ENCODE data around the gene RASL11A.
"Not testable (repeated sequence)": the region's sequence is repeated elsewhere in the genome, so short reads cannot be mapped to it uniquely, and the experiment has no call there.

RASL11A gene

DNA sequence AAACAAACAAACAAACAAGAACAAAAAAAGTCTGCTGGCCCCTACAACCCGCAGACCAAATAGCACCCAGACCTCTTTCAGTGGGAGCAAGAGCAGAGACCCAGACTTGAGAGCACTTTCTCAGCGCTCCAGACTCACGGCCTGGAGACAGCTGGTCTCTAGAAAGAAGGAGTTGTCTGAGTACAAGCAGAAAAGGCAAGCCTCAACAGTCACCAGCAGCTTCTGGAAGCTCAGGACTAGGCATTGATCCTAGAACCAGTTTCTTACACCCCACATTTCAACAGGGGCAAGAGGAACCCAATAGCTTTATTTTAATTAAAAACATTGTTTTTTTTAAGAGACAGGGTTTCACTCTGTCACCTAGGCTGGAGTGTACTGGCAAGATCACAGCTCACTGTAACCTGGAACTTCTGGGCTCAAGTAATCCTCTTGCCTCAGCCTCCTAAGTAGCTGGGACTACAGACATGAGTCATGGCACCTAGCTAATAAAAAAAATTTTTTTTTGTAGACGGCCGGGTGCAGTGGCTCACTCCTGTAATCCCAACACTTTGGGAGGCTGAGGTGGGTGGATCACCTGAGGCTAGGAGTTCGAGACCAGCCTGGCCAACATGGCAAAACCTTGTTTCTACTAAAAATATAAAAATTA lies 30.4 kb downstream of the RASL11A start:
- no peak for DNase-seq

GRCh38 chr13:27302643-27303262 lies 32.1 kb downstream of the RASL11A start:
- no peak for DNase-seq

- DNase-seq: no peak
These were observed 33.5 kb downstream of the RASL11A start for GRCh38 chr13:27304099-27304498.

- no peak for DNase-seq
These were observed 34.0 kb downstream of the RASL11A start for GRCh38 chr13:27304611-27305010.

GRCh38 chr13:27306364-27306763 lies 35.7 kb downstream of the RASL11A start:
- DNase-seq: no peak

DNA sequence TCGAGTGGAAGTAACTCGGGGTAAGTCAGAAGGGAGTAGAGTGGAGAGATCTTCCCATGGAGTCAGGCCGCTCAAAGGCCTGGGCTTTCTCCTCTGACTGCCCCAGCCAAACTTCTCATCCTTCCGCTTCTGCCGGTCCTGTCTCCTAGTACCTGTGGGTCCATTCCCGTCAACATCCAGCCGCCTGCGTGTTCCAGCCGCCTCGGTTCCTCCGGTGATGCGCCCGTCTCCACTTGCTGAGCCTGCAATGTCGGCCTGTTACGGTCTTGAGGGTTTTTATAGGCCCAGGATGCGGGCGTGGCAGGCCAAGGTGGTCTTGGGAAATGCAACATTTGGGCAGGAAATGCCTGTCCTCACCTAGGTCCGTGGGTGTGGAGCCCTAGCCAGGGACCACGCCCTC lies 38.3 kb downstream of the RASL11A start:
- no peak for DNase-seq

DNA sequence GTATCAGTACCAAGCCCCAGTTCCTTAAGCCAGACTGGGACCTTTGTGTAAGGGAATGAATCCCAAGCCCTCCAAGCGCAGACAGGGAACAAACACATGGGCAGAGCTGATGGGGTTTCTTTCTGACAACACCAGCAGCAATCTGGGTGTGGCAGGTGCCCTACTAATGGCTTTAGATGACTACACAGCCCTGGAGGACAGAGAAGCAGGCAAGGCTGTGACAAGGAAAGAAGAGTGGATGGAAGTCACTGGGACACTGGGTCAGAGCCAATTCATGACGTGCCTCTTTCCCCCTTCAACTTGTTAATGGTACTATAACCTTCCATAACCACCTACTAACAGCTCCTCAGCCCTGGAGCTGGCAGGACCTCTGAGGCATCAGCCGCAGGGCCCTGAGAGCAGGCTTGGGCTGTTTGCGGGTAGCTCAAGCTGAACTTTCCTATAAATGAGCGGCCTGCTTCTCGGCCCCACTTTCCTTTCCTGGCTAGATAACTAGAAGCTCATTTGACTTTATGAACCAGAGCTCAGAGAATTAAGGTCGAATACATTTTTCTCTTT lies 38.9 kb downstream of the RASL11A start:
- no peak for DNase-seq

- DNase-seq: no peak
These were observed 39.5 kb downstream of the RASL11A start for GRCh38 chr13:27309967-27310598.

DNA sequence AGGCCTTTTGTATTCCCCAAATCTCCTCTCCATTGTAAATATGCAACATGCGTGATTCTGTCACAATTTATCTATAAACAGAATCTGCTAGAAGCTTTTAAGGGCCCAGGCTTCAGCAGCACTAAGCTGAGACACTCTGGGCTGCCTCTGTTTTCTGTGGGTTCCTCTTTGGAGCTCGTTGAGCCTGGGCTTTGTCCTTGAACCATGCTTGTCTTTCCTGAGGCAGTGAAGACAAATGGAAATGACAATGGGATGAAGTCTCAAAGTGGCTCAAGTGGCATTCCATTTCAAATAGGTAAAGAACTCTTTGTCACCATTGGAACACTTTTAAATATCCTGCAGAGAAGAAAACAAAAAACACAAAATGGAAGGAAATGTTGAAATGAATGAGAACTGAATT lies 40.3 kb downstream of the RASL11A start:
- no peak for DNase-seq

DNA sequence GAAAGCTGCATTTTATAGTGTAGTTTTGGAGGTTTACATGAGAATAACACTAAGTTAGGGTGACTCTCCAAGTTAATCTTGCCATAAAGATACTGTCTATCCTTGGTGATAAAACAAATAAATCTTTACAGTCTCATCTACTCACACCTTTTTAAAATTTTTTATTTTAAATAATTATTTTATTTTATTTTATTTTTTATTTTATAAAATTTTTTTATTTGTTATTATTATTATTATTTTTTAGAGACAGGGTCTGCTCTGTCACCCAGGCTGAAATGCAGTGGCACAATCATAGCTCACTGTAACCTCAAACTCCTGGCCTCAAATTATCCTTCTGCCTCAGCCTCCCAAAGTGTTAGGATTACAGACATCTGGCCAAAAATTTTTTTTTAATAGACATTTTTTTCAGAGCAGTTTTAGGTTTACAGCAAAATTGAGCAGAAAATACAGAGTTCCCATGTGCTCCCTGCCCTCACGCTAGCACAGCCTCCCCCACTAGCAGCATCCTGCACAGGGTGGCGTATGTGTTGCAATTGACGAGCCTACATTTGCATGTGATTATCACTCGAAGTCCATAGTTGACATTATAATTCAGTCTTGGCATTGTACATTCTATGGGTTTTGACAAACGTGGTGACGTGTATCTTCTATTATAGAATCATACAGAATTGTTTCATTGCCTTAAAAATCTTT lies 41.0 kb downstream of the RASL11A start:
- DNase-seq: no peak

DNA sequence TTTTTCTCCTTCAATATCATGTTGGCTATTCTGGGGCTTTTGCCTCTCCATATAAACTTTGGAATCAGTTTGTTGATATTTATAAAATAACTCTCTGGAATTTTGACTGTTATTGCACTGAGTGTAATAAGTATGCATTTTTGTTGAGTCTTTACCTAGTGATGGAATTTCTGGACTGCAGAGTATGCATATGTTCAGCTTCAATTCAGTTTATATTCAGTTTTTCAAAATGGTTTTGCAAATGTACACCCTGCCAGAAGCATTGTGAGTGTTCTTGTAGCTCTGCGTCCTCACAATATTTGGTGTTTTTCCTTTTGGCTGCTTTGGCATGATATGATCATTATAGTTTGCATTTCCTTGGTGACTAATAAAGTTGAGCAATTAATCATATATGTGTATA lies 43.1 kb downstream of the RASL11A start:
- DNase-seq: no peak

DNA sequence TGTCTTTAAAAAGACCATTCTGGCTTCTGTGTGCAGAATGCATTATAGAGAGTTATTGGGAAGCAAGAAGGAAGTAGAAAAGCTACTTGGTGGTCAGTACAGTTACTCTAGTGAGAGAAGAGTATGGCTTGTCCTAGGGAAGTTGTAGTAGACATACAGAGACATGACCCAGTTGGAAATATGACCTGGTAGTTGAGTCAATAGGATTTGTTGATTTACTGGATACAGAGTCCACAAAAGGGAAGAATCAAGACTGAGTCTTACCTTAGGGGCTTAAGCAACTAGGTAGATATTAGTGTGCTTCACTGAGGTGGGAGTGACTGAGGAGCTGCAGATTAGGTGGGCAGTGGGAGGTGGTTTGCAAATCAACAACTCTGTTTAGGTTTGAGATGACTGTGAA lies 48.8 kb downstream of the RASL11A start:
- DNase-seq: no peak

GRCh38 chr13:27321468-27322431 lies 51.1 kb downstream of the RASL11A start:
- DNase-seq: no peak

GRCh38 chr13:27322443-27322842 lies 51.8 kb downstream of the RASL11A start:
- DNase-seq: not testable (repeated sequence)

All from activated CD4-positive, alpha-beta T cell treated with anti-CD3 and anti-CD28 coated beads, Interleukin-2, amount 50 U/mL, for 48 hours (primary cell).